Karpas-422 (cell line): ENCODE results near the gene ZNF224. TPM values are rescaled to one million over a fixed set of nuclear protein-coding genes. Genes with fewer than 3 reads are reported as not detected.

Source experiments
- DNase-seq: peaks from one replicate; pipeline ENCODE4 v3.0.0-alpha.2; 2015
- H2AFZ ChIP-seq: fragments of 200-600 bp; sonication (generic); 2 replicates; pipeline ENCODE4 v1.6.1; 2014; ENCODE audit warnings: antibody characterized with exemption, low read length, mixed read lengths
- H3K27ac ChIP-seq: fragments of 200-600 bp; sonication (generic); 2 replicates; pipeline ENCODE4 v1.5.1; 2014; ENCODE audit warnings: mild to moderate bottlenecking, low read length, moderate library complexity
- H3K27me3 ChIP-seq: fragments of 200-600 bp; sonication (generic); 2 replicates; pipeline ENCODE4 v1.6.1; 2014; ENCODE audit warnings: low read length, mixed read lengths
- H3K36me3 ChIP-seq: fragments of 200-600 bp; sonication (generic); 2 replicates; pipeline ENCODE4 v1.6.1; 2014; ENCODE audit warnings: low read length, mixed read lengths; ENCODE audit not compliant: insufficient read depth
- H3K4me1 ChIP-seq: fragments of 200-600 bp; sonication (generic); 2 replicates; pipeline ENCODE4 v1.6.1; 2014; ENCODE audit warnings: mild to moderate bottlenecking, low read length, mixed read lengths
- H3K4me2 ChIP-seq: fragments of 200-600 bp; sonication (generic); 2 replicates; pipeline ENCODE4 v1.6.1; 2014; ENCODE audit warnings: low read length, low read depth, mild to moderate bottlenecking; ENCODE audit not compliant: poor library complexity, severe bottlenecking
- H3K4me3 ChIP-seq: fragments of 200-600 bp; sonication (generic); 2 replicates; pipeline ENCODE4 v1.5.1; 2014; ENCODE audit warnings: mild to moderate bottlenecking, antibody characterized with exemption, low read length, mixed read lengths
- H3K79me2 ChIP-seq: fragments of 200-600 bp; sonication (generic); 2 replicates; pipeline ENCODE4 v1.6.1; 2014; ENCODE audit warnings: mild to moderate bottlenecking, low read length, mixed read lengths
- H3K9ac ChIP-seq: fragments of 200-600 bp; sonication (generic); 2 replicates; pipeline ENCODE4 v1.6.0; 2014; ENCODE audit warnings: low read length
- H3K9me2 ChIP-seq: fragments of 200-600 bp; sonication (generic), shearing (Covaris generic); replicated peaks from 2 replicates; pipeline ENCODE4 v1.6.0; 2014; ENCODE audit warnings: mild to moderate bottlenecking, low read length, moderate library complexity; ENCODE audit not compliant: insufficient read depth
- H3K9me3 ChIP-seq: fragments of 300-700, 200-600 bp; sonication (generic); 2 replicates; pipeline ENCODE4 v1.6.1; 2014; ENCODE audit warnings: low read length, mixed read lengths
- H4K20me1 ChIP-seq: fragments of 200-600 bp; sonication (generic); 2 replicates; pipeline ENCODE4 v1.6.1; 2014; ENCODE audit warnings: mild to moderate bottlenecking, antibody characterized with exemption, low read length, low read depth; ENCODE audit not compliant: insufficient read depth
- total RNA-seq: library from RNA; depleted of rRNA; stranded (reverse); fragments of >200 nt; shearing (Covaris generic); gene quantifications from 2 replicates; pipeline ENCODE4 v1.2.3, GENCODE V29; 2014; ENCODE audit warnings: low replicate concordance

ZNF224 gene
- total RNA-seq, 1 experiment from 2014 or later: 56.1 TPM

DNA sequence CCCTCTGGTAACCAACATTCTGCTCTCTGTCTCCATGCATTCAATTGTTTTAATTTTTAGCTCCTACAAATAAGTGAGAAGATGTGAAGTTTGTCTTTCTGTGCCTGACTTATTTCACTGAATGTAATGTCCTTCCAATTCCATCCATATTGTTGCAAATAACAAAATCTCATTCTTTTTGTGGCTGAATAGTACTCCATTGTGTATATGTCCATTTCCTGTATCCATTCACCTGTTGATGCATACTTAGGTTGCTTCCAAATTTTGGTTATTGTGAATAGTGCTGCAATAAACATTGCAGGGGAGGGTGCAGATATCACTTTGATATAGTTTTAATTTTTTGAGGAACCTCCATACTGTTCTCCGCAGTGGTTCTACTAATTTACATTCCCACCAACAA, 24.7 kb upstream of the ZNF224 start:
- Histone ChIP-seq H3K9me3 (peaks cover 21% of the 10 kb centered on the region), H3K79me2 (no peaks in the 10 kb centered on the region), H4K20me1 (no peaks in the 10 kb centered on the region), H3K4me2 (no peak overlapping the region), H3K9ac (no peak overlapping the region), H2AFZ (no peak overlapping the region), H3K27ac (no peak overlapping the region), H3K4me3 (no peak overlapping the region), H3K9me2 (no peaks in the 10 kb centered on the region), H3K27me3 (no peaks in the 10 kb centered on the region), H3K36me3 (no peaks in the 10 kb centered on the region), H3K4me1 (no peaks in the 10 kb centered on the region)
- DNase-seq: no peak

DNA sequence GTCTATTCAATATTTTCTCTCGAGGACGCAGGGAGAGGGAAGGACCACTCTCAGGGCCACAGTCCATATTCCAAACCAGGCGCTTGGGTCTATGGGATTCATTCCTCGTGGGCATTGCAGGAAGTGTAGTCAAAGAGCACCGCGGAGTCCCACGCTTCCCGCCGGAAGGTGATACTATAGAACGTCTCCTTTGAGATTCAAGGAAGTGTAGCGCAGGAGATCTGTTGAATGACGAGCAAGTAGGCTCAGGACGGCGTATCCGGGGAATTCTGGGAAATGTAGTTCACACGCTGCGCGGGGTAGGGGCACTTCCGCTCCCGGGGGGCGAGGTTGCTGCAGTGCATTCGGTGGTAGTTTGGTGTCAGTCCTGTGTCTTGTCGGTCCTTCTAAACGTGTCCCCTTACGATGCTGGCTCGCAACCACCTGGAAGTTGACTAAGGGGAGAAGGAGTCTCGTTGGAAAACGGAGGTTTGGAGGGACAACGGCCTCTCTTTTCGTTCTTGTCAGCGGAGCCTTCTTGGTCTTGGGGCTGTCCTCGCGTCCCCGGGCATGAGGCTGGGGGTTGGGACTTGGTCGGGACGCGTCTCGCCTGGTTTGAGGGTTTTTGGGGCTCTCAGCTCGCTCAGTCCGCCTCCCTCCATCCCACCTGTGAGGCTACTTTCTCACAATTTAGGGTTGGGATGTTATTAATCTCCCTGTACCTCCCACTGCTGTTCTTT, 22.2 kb upstream of the ZNF224 start, which contains the start of gene ZNF284:
Gene ZNF284 (plus strand): TSS at position 336 of the 719 bp plus-strand sequence. CDS start 4,231 bp downstream, outside the sequence.
- Histone ChIP-seq H3K4me1 (no peaks in the 10 kb centered on the region), H3K9ac (no peak within 1 kb of the TSS), H2AFZ (no peak within 1 kb of the TSS), H3K9me3 (peaks cover 7% of the 10 kb centered on the region), H3K27ac (no peak within 1 kb of the TSS), H3K4me2 (no peak within 1 kb of the TSS), H3K4me3 (no peak within 1 kb of the TSS), H3K27me3 (no peaks in the 10 kb centered on the region), H4K20me1 (no peaks in the 10 kb centered on the region), H3K79me2 (no peaks in the 10 kb centered on the region), H3K9me2 (no peaks in the 10 kb centered on the region), H3K36me3 (no peaks in the 10 kb centered on the region)
- no peak for DNase-seq

DNA sequence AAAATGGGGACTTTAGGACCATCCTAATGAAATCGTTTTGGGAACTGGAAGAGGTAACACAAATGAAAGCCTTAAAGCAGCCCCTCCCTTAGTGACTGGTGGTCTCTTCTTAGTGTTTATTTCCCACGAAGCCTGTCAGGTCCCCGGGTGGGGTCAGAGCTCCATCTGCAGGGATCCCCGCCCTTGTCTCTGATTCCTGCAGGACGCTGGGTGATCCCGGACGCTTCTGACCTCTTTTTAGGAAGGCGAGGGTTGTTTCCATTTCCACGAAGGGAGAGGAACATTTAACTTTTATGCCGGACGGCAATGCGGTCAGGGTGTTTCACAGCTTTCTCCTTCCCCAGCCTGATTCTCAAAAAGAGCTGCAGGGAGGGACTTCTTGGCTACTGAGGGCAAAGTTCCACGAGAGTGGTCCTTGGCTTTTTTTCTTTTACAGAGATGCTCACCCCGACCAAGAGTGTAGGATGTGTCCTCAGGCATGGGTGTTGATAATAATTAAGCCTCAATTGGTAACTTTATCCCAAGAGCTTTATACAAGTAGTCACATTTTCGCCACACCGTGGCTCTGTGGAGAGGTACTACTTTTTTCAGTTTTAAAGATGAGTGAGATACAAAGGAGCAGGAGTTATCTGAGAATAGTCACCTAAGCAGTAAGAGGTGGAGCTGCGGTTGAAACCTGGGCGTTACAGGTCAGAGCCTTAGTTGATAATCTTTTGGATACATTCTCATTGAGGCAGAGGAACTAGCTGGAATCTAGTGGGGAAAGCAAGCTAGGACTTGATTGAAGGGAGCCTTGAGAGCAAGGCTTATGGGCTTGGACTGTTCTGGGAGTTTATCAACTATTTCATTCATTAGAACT, 21.4 kb upstream of the ZNF224 start:
- Histone ChIP-seq H3K79me2 (no peaks in the 10 kb centered on the region), H3K27me3 (no peaks in the 10 kb centered on the region), H3K9ac (no peak overlapping the region), H3K4me1 (no peaks in the 10 kb centered on the region), H3K4me3 (no peak overlapping the region), H2AFZ (no peak overlapping the region), H3K36me3 (no peaks in the 10 kb centered on the region), H4K20me1 (no peaks in the 10 kb centered on the region), H3K4me2 (no peak overlapping the region), H3K27ac (no peak overlapping the region), H3K9me2 (no peaks in the 10 kb centered on the region), H3K9me3 (no peaks in the 10 kb centered on the region)
- no peak for DNase-seq

DNA sequence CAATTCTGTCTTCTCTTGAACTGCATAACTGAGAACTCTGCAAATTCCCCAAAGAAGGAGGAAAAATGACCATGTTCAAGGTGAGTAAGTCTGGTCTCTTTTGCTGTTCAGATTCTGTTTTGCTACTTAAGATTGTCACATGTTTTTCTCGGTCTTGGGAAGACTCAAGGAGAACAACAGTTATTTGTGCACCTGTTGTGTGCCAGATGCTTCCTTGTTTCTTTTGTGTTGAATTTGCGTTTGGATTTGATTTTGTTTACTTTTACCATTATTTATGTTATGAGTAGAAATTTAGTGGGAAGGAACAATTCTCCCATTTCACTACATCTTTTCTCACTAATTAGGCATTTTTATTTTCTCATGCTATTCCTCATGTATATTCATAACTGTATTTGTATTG, 17.8 kb upstream of the ZNF224 start:
- H3K79me2 ChIP-seq: no peaks in the 10 kb centered on the region
- no peaks in the 10 kb centered on the region for H4K20me1 ChIP-seq
- no peaks in the 10 kb centered on the region for H3K36me3 ChIP-seq
- no peak overlapping the region for H3K27ac ChIP-seq
- H2AFZ ChIP-seq: no peak overlapping the region
- DNase-seq: no peak
- H3K27me3 ChIP-seq: no peaks in the 10 kb centered on the region
- no peaks in the 10 kb centered on the region for H3K4me1 ChIP-seq
- H3K4me2 ChIP-seq: no peak overlapping the region
- no peaks in the 10 kb centered on the region for H3K9me3 ChIP-seq
- H3K9ac ChIP-seq: no peak overlapping the region
- H3K9me2 ChIP-seq: no peaks in the 10 kb centered on the region
- no peak overlapping the region for H3K4me3 ChIP-seq

DNA sequence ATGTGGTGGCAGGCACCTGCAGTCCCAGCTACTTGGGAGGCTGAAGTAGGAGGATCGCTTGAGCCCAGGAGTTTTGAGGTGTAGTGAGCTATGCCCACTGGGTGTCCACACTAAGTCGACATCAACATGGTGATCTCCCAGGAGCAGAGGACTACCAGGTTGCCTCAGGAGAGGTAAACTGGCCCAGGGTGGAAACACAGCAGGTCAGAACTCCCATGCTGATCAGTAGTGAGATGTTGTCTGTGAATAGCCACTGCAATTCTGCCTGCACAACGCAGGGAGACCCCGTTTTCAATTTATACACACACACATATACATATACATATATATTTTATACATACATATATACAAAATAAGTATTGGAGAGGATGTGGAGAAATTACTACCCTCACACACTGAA, 2.1 kb upstream of the ZNF224 start:
- Histone ChIP-seq H3K27ac (no peak overlapping the region), H2AFZ (no peak overlapping the region), H4K20me1 (no peaks in the 10 kb centered on the region), H3K79me2 (peaks cover 26% of the 10 kb centered on the region), H3K9me2 (no peaks in the 10 kb centered on the region), H3K36me3 (peaks cover 8% of the 10 kb centered on the region), H3K9ac (no peak overlapping the region), H3K4me2 (no peak overlapping the region), H3K4me3 (no peak overlapping the region), H3K27me3 (no peaks in the 10 kb centered on the region), H3K9me3 (peaks cover 5% of the 10 kb centered on the region), H3K4me1 (peaks cover 9% of the 10 kb centered on the region; the same call in 1 of the 2 replicates)
- DNase-seq: no peak

DNA sequence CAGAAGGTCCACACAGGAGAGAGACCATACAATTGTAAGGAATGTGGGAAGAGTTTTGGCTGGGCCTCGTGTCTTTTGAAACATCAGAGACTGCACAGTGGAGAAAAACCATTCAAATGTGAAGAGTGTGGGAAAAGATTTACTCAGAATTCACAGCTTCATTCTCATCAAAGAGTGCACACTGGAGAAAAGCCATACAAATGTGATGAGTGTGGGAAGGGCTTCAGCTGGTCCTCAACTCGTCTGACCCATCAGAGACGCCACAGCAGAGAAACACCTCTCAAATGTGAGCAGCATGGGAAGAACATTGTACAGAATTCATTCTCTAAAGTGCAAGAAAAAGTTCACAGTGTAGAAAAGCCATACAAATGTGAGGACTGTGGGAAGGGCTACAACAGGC, 13.6 kb downstream of the ZNF224 start:
- Histone ChIP-seq H4K20me1 (no peaks in the 10 kb centered on the region), H3K27ac (no peak overlapping the region), H3K9me3 (peaks cover 48% of the 10 kb centered on the region), H3K27me3 (no peaks in the 10 kb centered on the region), H3K9me2 (no peaks in the 10 kb centered on the region), H3K79me2 (no peaks in the 10 kb centered on the region), H2AFZ (no peak overlapping the region), H3K4me1 (peaks cover 5% of the 10 kb centered on the region; the same call in 1 of the 2 replicates), H3K4me3 (no peak overlapping the region), H3K9ac (no peak overlapping the region), H3K4me2 (no peak overlapping the region), H3K36me3 (peaks cover 53% of the 10 kb centered on the region)
- no peak for DNase-seq

DNA sequence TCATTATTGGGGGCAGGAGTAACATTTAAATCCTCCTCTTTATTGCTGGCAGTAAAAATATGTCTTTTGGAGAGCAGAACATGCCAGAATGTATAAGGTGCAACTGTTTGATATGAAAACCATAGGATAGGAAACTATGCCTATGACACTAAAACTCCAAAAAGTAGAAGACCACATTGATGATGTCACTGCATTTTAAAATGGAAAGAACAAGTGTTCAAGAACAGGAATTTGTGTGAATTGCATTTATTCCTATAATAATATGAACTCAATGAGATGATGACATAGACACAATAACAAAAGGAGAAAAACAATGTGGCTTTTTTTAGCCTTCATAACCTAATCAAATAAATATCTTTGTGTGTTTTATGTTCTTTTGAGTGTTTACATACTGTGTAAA, 15.3 kb downstream of the ZNF224 start:
- peaks cover 10% of the 10 kb centered on the region for H3K79me2 ChIP-seq
- no peak overlapping the region for H2AFZ ChIP-seq
- H3K27ac ChIP-seq: no peak overlapping the region
- no peaks in the 10 kb centered on the region for H4K20me1 ChIP-seq
- H3K4me2 ChIP-seq: no peak overlapping the region
- no peak for DNase-seq
- H3K4me1 ChIP-seq: peaks cover 12% of the 10 kb centered on the region
- no peak overlapping the region for H3K4me3 ChIP-seq
- H3K9ac ChIP-seq: no peak overlapping the region
- no peaks in the 10 kb centered on the region for H3K27me3 ChIP-seq
- H3K36me3 ChIP-seq: peaks cover 36% of the 10 kb centered on the region
- peaks cover 44% of the 10 kb centered on the region for H3K9me3 ChIP-seq
- no peaks in the 10 kb centered on the region for H3K9me2 ChIP-seq

DNA sequence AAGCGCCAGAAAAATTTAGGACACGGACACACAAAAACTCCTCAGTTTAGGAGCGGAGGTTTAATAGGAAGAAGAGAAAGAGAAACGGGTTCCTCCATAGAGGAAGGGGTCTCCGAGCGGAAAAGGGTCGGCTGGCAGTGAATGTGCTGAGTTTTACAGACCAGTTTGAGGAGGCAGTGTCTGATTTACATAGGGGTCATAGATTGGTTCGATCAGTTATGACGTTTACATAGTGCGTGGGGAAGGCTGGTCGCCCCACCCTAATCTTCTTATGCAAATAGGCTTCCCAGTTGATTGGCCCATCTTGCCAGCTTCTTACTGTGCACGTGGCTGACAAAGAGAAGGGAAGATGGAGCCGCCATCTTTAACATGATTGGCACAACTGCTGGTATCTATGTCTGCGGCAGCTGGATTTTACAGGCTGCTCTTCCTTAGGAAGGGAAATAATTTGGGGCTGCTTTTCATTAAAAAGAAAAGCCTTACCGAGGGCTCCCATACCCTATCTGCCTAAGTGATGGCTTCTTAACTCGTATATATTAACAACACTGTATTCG, 17.8 kb downstream of the ZNF224 start:
- Histone ChIP-seq H2AFZ (no peak overlapping the region), H3K4me3 (peak overlapping the region; percentile 79; the same call in 1 of the 2 replicates), H3K9ac (no peak overlapping the region), H3K79me2 (peaks cover 16% of the 10 kb centered on the region), H3K36me3 (peaks cover 21% of the 10 kb centered on the region), H3K4me2 (peak overlapping the region; percentile 80), H4K20me1 (no peaks in the 10 kb centered on the region), H3K27ac (no peak overlapping the region), H3K9me3 (peaks cover 31% of the 10 kb centered on the region), H3K4me1 (peaks cover 14% of the 10 kb centered on the region), H3K9me2 (no peaks in the 10 kb centered on the region), H3K27me3 (no peaks in the 10 kb centered on the region)
- DNase-seq: no peak
